CD4-positive, CD25-positive, alpha-beta regulatory T cell (primary cell): ENCODE data around the gene LRRC74A. TPM values are rescaled to one million over a fixed set of nuclear protein-coding genes. Genes with fewer than 3 reads are reported as not detected.

Experiments used
- ATAC-seq, 2 donors: fragments of 150-1000 bp; cut with Tn5 transposase; one replicate each; pipeline ENCODE4 v1.10.0; 2021; ENCODE audit warnings: low read depth in 2 of 2, moderate number of reproducible peaks in 2 of 2, moderate library complexity in 1 of 2
- DNase-seq, 3 donors: peaks; one replicate each; pipeline versions ENCODE4 v3.0.0 to v3.0.0-alpha.2; 2012 to 2022; ENCODE audit warnings: mixed read lengths in 1 of 3
- H3K27ac ChIP-seq: one replicate; pipeline ENCODE4 v1.7.0; 2013; ENCODE audit warnings: mild to moderate bottlenecking, low read length; ENCODE audit not compliant: insufficient read depth, poor library complexity, severe bottlenecking
- H3K27me3 ChIP-seq: one replicate; pipeline ENCODE4 v1.7.0; 2013; ENCODE audit warnings: low read length; ENCODE audit not compliant: control insufficient read depth, insufficient read depth
- H3K36me3 ChIP-seq: one replicate; pipeline ENCODE4 v1.7.0; 2013; ENCODE audit warnings: mild to moderate bottlenecking, low read length, moderate library complexity; ENCODE audit not compliant: control insufficient read depth, insufficient read depth
- H3K4me1 ChIP-seq: 2 replicates; pipeline ENCODE4 v1.7.0; 2013; ENCODE audit warnings: mild to moderate bottlenecking, low read length; ENCODE audit not compliant: insufficient read depth, control insufficient read depth, poor library complexity, severe bottlenecking
- H3K4me3 ChIP-seq: one replicate; pipeline ENCODE4 v1.7.0; 2013; ENCODE audit warnings: low read depth, mild to moderate bottlenecking, low read length, moderate library complexity
- H3K9me3 ChIP-seq, 2 experiments: 1 replicate in 1 of 2; 2 replicates in 1 of 2; pipeline ENCODE4 v1.7.0; 2013; ENCODE audit warnings: low read length in 2 of 2, mild to moderate bottlenecking in 1 of 2, moderate library complexity in 1 of 2; ENCODE audit not compliant: control insufficient read depth in 2 of 2
- H3K27ac Mint-ChIP-seq, 3 donors: one replicate each; pipeline ENCODE4 v1.8.0; 2020 to 2022; ENCODE audit warnings: mild to moderate bottlenecking in 3 of 3, mixed read lengths in 3 of 3, moderate library complexity in 2 of 3
- H3K27me3 Mint-ChIP-seq: one replicate; pipeline ENCODE4 v1.8.0; 2022; ENCODE audit warnings: mild to moderate bottlenecking, mixed read lengths
- H3K36me3 Mint-ChIP-seq: one replicate; pipeline ENCODE4 v1.8.0; 2020; ENCODE audit warnings: mixed read lengths
- H3K4me1 Mint-ChIP-seq, 4 donors: one replicate each; pipeline ENCODE4 v1.8.0; 2020 to 2022; ENCODE audit warnings: mixed read lengths in 4 of 4, mild to moderate bottlenecking in 1 of 4
- H3K4me3 Mint-ChIP-seq, 4 donors: one replicate each; pipeline ENCODE4 v1.8.0; 2020 to 2022; ENCODE audit warnings: mild to moderate bottlenecking in 4 of 4, mixed read lengths in 4 of 4, moderate library complexity in 3 of 4
- H3K9me3 Mint-ChIP-seq, 7 donors: one replicate each; pipeline ENCODE4 v1.8.0; 2020 to 2022; ENCODE audit warnings: mixed read lengths in 7 of 7, mild to moderate bottlenecking in 3 of 7, moderate library complexity in 2 of 7
- polyA plus RNA-seq, 4 donors: library from polyadenylated mRNA; unstranded; fragments of 300-500 nt; fragmentation: Illumina TruSeq; gene quantifications; one replicate each; pipeline ENCODE4 v1.2.3, GENCODE V29; 2021
- total RNA-seq: library from RNA; stranded (reverse); gene quantifications from one replicate; pipeline ENCODE4 v1.2.3, GENCODE V29; 2022

Gene LRRC74A
- total and polyA plus RNA-seq, 5 donors from 2014 or later: not detected

DNA sequence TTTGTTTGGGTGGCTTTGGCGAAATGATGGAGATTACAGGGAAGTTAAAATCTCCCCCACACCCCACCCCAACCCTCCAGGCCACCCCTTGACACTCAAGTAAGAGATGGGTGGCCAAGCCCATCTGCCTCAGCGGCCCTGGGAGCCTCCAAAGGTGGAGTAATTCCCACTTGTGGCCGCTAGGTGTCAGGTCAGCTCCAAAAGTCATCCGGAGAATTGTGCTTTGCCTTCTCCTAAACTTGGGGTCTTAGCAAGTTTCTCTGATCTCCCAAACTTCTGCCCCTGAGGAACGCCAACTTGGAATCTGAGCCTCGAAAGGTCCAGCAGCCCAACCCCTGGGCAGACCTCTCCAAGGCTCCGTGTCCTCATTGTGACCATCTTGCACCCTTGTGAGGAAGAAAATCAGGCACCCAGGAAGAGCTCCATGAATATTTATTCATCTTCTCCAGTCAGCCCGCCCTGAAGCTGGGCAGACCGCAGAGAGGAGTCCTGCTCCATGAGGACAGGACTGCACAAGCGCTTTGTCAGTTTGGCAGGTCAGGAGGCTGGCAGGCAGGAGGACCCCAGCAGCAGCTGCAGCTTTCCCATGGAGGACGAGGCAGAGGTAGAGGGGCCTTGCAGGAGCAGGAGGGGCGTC lies 46.7 kb downstream of the LRRC74A start:
- Histone ChIP-seq H3K9me3 (peaks cover 6 to 9% of the 10 kb centered on the region in 2 experiments), H3K4me1 (peaks cover 2% of the 10 kb centered on the region), H3K27me3 (peaks cover 3% of the 10 kb centered on the region), H3K4me3 (no peak overlapping the region), H3K27ac (no peak overlapping the region), H3K36me3 (no peaks in the 10 kb centered on the region)
- Mint-ChIP-seq H3K27ac (peak overlapping the region in 1 of 3 donors; percentile 71), H3K9me3 (no peaks in the 10 kb centered on the region), H3K27me3 (peaks cover 29% of the 10 kb centered on the region), H3K4me3 (peak overlapping the region in 1 of 4 donors; percentile 11), H3K4me1 (peaks cover 0 to 6% (median 3%) of the 10 kb centered on the region in 4 donors), H3K36me3 (no peaks in the 10 kb centered on the region)
- ATAC-seq: peak in 1 of 2 donors; percentile 74
- peak; percentile 54 to 68 (median 57) for DNase-seq

DNA sequence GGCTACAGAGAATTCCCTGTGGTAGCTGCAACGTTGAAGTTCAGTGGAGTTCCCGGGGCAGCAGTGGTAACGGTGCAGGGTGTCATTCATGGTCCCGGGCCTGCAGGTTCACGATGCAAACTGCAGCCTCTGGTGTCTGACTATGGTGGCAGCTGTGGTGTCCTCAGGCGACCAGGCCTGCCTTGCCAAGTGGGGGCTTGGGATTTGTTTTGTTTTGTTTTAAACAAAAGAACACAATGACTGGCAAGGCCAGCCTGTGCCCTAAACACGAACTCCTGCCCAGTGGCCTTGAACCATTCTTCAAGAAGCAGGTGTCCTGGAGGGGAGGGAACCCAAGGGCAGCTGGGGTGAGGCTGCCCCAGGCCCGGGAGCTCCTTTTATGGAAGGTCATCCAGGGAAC lies 48.5 kb downstream of the LRRC74A start:
- Mint-ChIP-seq H3K4me1 (peaks cover 0 to 5% (median 1%) of the 10 kb centered on the region in 4 donors), H3K36me3 (no peaks in the 10 kb centered on the region), H3K27me3 (peaks cover 31% of the 10 kb centered on the region), H3K4me3 (no peak overlapping the region), H3K27ac (no peak overlapping the region), H3K9me3 (no peaks in the 10 kb centered on the region)
- ATAC-seq: no peak
- no peak for DNase-seq
- Histone ChIP-seq H3K4me3 (no peak overlapping the region), H3K27ac (no peak overlapping the region), H3K9me3 (peaks cover 6 to 9% of the 10 kb centered on the region in 2 experiments), H3K4me1 (no peaks in the 10 kb centered on the region), H3K36me3 (no peaks in the 10 kb centered on the region), H3K27me3 (peaks cover 3% of the 10 kb centered on the region)

DNA sequence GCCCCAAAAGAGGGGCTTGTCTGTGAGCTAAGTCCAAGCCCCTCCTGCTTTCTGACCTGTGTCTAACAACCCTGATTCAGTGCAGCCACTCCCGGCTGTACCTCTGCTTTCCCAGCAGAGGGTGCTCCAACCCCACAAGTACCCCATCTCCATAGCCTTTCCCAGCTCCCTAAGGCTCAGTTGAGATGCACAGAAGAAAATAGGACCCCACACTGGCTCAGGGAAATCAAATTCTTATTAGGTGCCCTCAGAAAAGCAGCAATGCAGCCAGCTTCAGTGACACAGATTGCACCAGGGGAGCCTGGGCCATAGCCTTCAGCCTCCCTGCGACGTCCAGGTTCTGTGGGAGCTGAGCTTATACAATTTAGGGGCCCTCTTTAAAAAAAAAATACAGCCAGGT lies 49.9 kb downstream of the LRRC74A start:
- Histone ChIP-seq H3K36me3 (no peaks in the 10 kb centered on the region), H3K4me1 (no peaks in the 10 kb centered on the region), H3K27me3 (no peaks in the 10 kb centered on the region), H3K9me3 (peaks cover 6 to 9% of the 10 kb centered on the region in 2 experiments), H3K27ac (no peak overlapping the region), H3K4me3 (no peak overlapping the region)
- ATAC-seq (peak in 1 of 2 donors; percentile 52), DNase-seq (peak; percentile 9 to 46 (median 40))
- Mint-ChIP-seq H3K4me1 (peaks cover 0 to 5% (median 1%) of the 10 kb centered on the region in 4 donors), H3K4me3 (no peak overlapping the region), H3K36me3 (no peaks in the 10 kb centered on the region), H3K27ac (no peak overlapping the region), H3K9me3 (no peaks in the 10 kb centered on the region), H3K27me3 (peaks cover 31% of the 10 kb centered on the region)

DNA sequence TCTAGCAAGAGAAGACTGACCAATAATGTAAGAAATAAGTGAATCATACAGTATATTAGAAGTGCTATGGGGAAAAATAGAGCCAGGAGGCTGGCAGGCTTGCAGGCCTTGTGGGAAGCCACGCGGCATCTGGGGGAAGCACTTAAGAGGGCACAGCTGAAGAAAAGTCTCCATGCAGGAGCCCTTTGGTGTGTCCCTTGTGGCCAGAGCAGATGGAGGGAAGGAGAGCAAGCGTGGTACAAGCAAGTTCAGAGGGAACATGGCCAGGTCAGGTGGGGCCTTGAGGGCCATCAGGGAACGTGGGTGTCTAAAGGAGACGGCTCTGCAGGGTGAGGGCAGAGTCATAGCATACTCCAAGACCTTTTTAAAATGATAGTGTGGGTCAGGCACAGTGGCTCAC lies 51.7 kb downstream of the LRRC74A start:
- no peaks in the 10 kb centered on the region for H3K9me3 Mint-ChIP-seq
- DNase-seq (no peak), ATAC-seq (no peak)
- no peak overlapping the region for H3K27ac Mint-ChIP-seq
- H3K4me3 Mint-ChIP-seq: no peak overlapping the region
- H3K27me3 ChIP-seq: no peaks in the 10 kb centered on the region
- peaks cover 22% of the 10 kb centered on the region for H3K27me3 Mint-ChIP-seq
- H3K36me3 Mint-ChIP-seq: no peaks in the 10 kb centered on the region
- H3K4me1 Mint-ChIP-seq: peaks cover 0 to 5% (median under 1%) of the 10 kb centered on the region in 4 donors
- H3K4me1 ChIP-seq: no peaks in the 10 kb centered on the region
- H3K36me3 ChIP-seq: no peaks in the 10 kb centered on the region
- peaks cover 6 to 9% of the 10 kb centered on the region in 2 experiments for H3K9me3 ChIP-seq
- H3K4me3 ChIP-seq: no peak overlapping the region
- no peak overlapping the region for H3K27ac ChIP-seq

DNA sequence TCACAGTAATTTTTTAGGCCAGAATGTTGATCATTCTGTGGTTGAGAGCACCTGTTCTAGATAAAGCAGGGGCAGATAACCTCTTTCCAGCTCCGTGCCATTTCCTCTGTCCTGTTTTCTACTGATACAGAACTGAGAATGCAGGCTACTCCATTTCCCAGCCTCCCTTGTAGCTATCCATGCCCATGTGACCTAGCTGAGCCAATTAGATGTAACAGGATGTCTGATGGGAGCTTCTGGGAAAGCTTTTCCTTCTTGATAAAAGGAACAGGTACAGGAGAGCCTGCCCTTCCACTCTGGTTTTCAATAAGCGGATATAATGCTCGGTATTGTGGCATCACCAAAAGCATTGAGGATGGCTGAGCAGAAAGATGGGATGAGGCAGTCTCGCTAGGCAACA lies 54.2 kb downstream of the LRRC74A start:
- no peaks in the 10 kb centered on the region for H3K36me3 ChIP-seq
- no peaks in the 10 kb centered on the region for H3K9me3 Mint-ChIP-seq
- no peak overlapping the region for H3K27ac Mint-ChIP-seq
- DNase-seq (no peak), ATAC-seq (no peak)
- H3K27me3 ChIP-seq: no peaks in the 10 kb centered on the region
- no peak overlapping the region for H3K4me3 ChIP-seq
- no peaks in the 10 kb centered on the region for H3K36me3 Mint-ChIP-seq
- H3K4me1 ChIP-seq: no peaks in the 10 kb centered on the region
- no peak overlapping the region for H3K27ac ChIP-seq
- H3K4me3 Mint-ChIP-seq: no peak overlapping the region
- peaks cover 1 to 4% of the 10 kb centered on the region in 2 experiments for H3K9me3 ChIP-seq
- peaks cover 9% of the 10 kb centered on the region for H3K27me3 Mint-ChIP-seq
- H3K4me1 Mint-ChIP-seq: peaks cover 0 to 8% (median 2%) of the 10 kb centered on the region in 4 donors

DNA sequence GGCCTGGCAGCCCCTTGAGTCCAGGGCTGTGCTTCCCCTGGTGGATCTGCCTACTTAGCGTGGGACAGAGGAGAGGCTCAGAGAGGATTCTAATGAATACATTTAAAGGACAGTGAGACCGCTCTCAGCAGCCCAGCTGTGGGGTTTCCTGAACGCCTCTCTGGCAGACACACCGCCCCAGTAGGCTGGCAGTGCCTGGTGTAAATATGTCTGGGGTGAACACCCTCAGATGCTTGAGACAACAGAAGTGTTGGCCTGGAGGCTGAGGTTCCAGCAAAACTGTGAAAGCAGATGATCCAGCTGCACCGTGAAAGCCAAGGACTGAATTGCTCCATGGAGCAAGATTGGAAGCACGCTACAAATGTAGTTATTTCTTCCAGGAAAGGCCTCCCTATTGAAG lies 55.1 kb downstream of the LRRC74A start:
- no peak for DNase-seq
- Histone ChIP-seq H3K27ac (no peak overlapping the region), H3K4me3 (no peak overlapping the region), H3K27me3 (no peaks in the 10 kb centered on the region), H3K4me1 (no peaks in the 10 kb centered on the region), H3K36me3 (no peaks in the 10 kb centered on the region), H3K9me3 (no peaks in the 10 kb centered on the region)
- ATAC-seq: no peak
- no peak overlapping the region for H3K27ac Mint-ChIP-seq
- no peaks in the 10 kb centered on the region for H3K9me3 Mint-ChIP-seq
- H3K4me3 Mint-ChIP-seq: no peak overlapping the region
- no peaks in the 10 kb centered on the region for H3K36me3 Mint-ChIP-seq
- H3K27me3 Mint-ChIP-seq: peaks cover 15% of the 10 kb centered on the region
- peaks cover 0 to 8% (median 2%) of the 10 kb centered on the region in 4 donors for H3K4me1 Mint-ChIP-seq

DNA sequence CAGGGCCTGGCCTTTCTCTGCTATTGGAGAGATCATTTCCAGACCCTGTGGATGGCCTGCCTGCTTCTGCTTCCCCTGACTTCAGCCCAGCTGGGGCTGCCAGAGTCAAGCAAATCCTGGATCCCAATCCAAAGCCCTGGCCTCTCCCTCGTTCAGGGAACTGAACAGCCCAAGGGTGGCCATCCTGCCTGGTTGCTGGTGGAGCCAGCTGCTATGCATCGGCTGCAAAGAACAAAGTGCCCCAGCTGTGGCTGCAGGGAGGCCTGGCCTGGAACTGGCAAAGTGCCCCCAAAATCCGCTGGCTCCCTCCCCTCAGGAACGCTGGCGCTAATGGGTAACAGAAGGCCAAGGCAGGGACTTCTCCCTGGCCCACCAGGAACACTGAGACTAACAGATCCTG lies 56.4 kb downstream of the LRRC74A start:
- no peaks in the 10 kb centered on the region for H3K27me3 ChIP-seq
- H3K4me1 Mint-ChIP-seq: peaks cover 0 to 8% (median 2%) of the 10 kb centered on the region in 4 donors
- H3K27me3 Mint-ChIP-seq: peaks cover 20% of the 10 kb centered on the region
- no peaks in the 10 kb centered on the region for H3K9me3 ChIP-seq
- H3K4me1 ChIP-seq: no peaks in the 10 kb centered on the region
- DNase-seq (no peak), ATAC-seq (no peak)
- H3K27ac Mint-ChIP-seq: peak overlapping the region in 1 of 3 donors; percentile 14
- H3K27ac ChIP-seq: no peak overlapping the region
- H3K9me3 Mint-ChIP-seq: no peaks in the 10 kb centered on the region
- no peak overlapping the region for H3K4me3 Mint-ChIP-seq
- no peaks in the 10 kb centered on the region for H3K36me3 ChIP-seq
- H3K36me3 Mint-ChIP-seq: no peaks in the 10 kb centered on the region
- H3K4me3 ChIP-seq: no peak overlapping the region

DNA sequence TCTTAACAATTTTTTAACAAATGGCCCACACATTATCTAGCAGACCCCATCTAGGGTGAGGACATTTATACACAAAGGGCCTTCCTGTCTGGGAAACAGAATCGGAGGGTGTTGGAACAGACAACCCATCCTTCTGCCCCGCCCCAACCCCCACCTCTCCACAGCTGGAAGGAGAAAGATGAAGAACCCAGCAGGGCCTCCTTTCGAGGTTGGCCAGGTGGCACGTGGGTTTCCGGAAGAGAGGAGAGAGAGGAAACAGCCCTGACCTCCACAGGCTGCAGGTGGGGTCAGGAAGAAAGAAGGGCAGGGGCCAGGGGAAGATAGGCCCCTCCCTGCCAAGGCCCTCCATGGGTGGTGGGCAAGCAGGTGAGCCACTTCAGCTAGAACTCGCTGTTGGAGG lies 57.2 kb downstream of the LRRC74A start:
- Mint-ChIP-seq H3K36me3 (no peaks in the 10 kb centered on the region), H3K4me3 (peak overlapping the region in 1 of 4 donors; percentile 21), H3K27ac (no peak overlapping the region), H3K4me1 (peaks cover 0 to 8% (median 0%) of the 10 kb centered on the region in 4 donors), H3K9me3 (no peaks in the 10 kb centered on the region), H3K27me3 (peaks cover 17% of the 10 kb centered on the region)
- H3K27me3 ChIP-seq: no peaks in the 10 kb centered on the region
- H3K4me1 ChIP-seq: no peaks in the 10 kb centered on the region
- ATAC-seq: no peak
- H3K4me3 ChIP-seq: no peak overlapping the region
- H3K27ac ChIP-seq: no peak overlapping the region
- DNase-seq: no peak
- H3K36me3 ChIP-seq: no peaks in the 10 kb centered on the region
- H3K9me3 ChIP-seq: no peaks in the 10 kb centered on the region
